Subcutaneous abdominal adipose tissue (tissue), 5 donors: Measurements from ENCODE around the gene ANTXRL.
"Not testable (repeated sequence)": the region's sequence is repeated elsewhere in the genome, so short reads cannot be mapped to it uniquely, and the experiment has no call there.

Experiments used
- H3K27ac ChIP-seq: one replicate; pipeline ENCODE4 v1.7.0; 2013; ENCODE audit warnings: low read depth, mild to moderate bottlenecking, inconsistent platforms, low read length, moderate library complexity
- H3K27me3 ChIP-seq, 5 donors: one replicate each; pipeline ENCODE4 v1.7.0; 2013; ENCODE audit warnings: low read length in 5 of 5, inconsistent platforms in 1 of 5; ENCODE audit not compliant: control insufficient read depth in 5 of 5, insufficient read depth in 4 of 5
- H3K36me3 ChIP-seq, 5 donors: one replicate each; pipeline ENCODE4 v1.7.0; 2013; ENCODE audit warnings: low read length in 5 of 5; ENCODE audit not compliant: control insufficient read depth in 5 of 5, insufficient read depth in 5 of 5
- H3K4me1 ChIP-seq, 5 donors: one replicate each; pipeline ENCODE4 v1.7.0; 2013; ENCODE audit warnings: low read length in 5 of 5, mild to moderate bottlenecking in 3 of 5, moderate library complexity in 1 of 5; ENCODE audit not compliant: control insufficient read depth in 5 of 5, insufficient read depth in 5 of 5
- H3K4me3 ChIP-seq, 5 donors: one replicate each; pipeline ENCODE4 v1.7.0; 2013; ENCODE audit warnings: low read length in 5 of 5, low read depth in 1 of 5
- H3K9ac ChIP-seq, 5 donors: one replicate each; pipeline ENCODE4 v1.7.0; 2013; ENCODE audit warnings: low read length in 5 of 5, mild to moderate bottlenecking in 4 of 5, moderate library complexity in 3 of 5
- H3K9me3 ChIP-seq, 5 donors: one replicate each; pipeline ENCODE4 v1.7.0; 2013; ENCODE audit warnings: low read length in 5 of 5; ENCODE audit not compliant: control insufficient read depth in 5 of 5
- donor health status: healthy.
- donor health status: healthy.
- donor health status: healthy.
- donor health status: healthy.
- donor health status: healthy.

ANTXRL gene

DNA sequence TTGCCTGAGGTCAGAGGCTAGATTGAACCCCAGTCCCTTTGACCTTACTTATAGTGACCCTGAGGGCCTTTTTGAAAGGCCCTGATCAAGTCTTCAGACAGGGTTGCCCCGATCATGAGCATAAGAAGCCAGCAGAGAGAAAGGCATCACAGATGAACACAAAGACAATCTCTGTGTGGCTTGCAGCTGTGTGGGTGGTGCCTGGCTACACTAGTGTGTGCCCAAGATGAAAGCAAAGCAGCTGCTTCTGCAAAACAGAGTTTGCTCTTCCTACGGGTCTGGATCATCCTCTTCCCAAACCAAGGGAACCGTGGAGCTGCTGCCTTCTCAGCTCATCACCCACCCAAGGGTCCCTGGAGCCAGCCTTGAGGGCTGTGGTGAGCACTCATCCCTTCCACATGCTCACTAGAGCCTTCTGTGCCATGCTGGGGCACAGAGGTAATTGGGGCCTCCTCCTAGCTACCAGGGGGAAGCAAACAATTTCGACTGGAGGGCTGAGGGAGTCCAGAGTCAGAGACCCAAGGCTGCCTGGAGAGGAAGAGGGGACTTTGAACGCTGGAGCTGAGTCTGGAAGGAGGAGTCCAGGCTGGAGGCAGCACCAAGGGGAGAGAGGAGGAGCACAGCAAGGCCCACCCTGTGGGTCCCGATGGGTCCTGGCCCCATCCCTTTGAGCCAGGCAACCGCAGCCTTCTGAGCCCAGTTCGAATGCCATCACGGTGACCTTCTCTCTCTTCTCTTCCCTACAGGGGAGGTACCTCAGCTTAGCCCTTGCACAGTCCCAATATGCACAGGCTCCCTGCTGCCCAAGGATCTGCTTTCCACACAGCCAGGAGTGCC, 42.3 kb downstream of the ANTXRL start:
- H3K36me3 ChIP-seq: no peaks in the 10 kb centered on the region
- no peak overlapping the region for H3K27ac ChIP-seq
- H3K9me3 ChIP-seq: no peaks in the 10 kb centered on the region
- H3K9ac ChIP-seq: no peak overlapping the region
- no peak overlapping the region for H3K4me3 ChIP-seq
- peaks cover 0 to 20% (median 6%) of the 10 kb centered on the region in 5 donors for H3K27me3 ChIP-seq
- no peaks in the 10 kb centered on the region for H3K4me1 ChIP-seq

DNA sequence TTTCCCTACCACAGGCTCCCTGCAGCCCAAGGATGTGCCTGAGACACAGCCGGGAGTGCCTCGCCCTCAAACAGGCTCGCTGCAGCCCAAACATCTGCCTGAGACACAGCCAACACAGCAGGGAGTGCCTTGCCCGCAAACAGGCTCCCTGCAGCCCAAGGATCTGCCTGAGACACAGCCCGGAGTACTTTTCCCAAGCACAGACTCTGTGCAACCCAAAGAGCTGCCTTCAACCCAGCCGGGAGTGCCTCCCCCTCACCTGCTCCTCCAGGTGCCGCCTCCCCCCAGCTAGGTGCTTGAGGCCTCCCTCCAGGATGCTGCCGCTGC, 42.9 kb downstream of the ANTXRL start:
- no peak overlapping the region for H3K4me3 ChIP-seq
- no peak overlapping the region for H3K9ac ChIP-seq
- H3K36me3 ChIP-seq: no peaks in the 10 kb centered on the region
- no peaks in the 10 kb centered on the region for H3K4me1 ChIP-seq
- H3K9me3 ChIP-seq: no peaks in the 10 kb centered on the region
- H3K27ac ChIP-seq: no peak overlapping the region
- H3K27me3 ChIP-seq: peaks cover 0 to 20% (median 6%) of the 10 kb centered on the region in 5 donors

- Histone ChIP-seq H3K36me3 (no peaks in the 10 kb centered on the region), H3K9ac (no peak overlapping the region), H3K4me3 (no peak overlapping the region), H3K4me1 (no peaks in the 10 kb centered on the region), H3K27me3 (peaks cover 0 to 20% (median 6%) of the 10 kb centered on the region in 5 donors), H3K27ac (no peak overlapping the region), H3K9me3 (no peaks in the 10 kb centered on the region)
Measured at GRCh38 chr10:46330894-46331293, 44.1 kb downstream of the ANTXRL start.

DNA sequence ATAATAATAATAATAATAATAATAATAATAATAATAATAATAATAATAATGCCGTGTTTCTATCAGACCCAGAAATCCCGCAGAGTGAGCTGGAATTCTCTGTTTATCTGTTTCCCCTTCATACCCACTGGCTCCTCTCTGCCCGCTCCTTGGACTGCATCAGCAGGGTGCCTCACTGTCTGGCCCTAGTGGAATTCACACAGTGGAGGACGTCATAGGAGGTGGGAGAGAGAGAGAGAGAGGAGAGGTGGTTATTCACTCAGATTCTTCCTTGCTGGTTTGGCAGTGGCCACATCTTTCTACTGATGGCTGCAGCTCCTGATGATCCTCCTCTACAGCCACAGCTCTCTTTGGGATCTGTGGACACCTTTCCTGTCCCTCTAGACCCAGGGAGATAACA, 78.7 kb downstream of the ANTXRL start:
- not testable (repeated sequence) for H3K9ac ChIP-seq, H3K27ac ChIP-seq, H3K27me3 ChIP-seq

DNA sequence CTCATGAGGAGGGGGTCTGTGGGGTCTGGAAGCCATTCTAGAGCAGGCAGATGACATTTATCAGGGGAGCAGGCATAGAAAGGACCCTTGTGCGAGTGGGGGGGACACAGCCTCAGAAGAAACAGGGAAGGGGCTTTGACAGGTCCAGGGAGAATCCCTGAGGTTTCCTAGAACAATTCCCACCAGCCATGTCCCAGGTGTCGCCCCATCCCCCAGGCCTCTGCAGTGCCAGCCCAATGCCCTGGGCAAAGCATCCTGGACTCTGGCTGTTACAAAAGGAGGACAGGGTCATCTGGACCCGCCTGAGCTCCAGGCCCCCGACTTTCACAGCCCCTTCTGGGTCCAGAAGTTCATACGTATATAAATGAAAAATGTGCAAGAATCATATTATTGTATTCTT, 80.4 kb downstream of the ANTXRL start:
- H3K4me1 ChIP-seq, H3K9ac ChIP-seq, H3K27ac ChIP-seq, H3K4me3 ChIP-seq, H3K36me3 ChIP-seq, H3K27me3 ChIP-seq, H3K9me3 ChIP-seq: not testable (repeated sequence)

More for the DNA sequence above, 78.7 kb downstream of the ANTXRL start:
- not testable (repeated sequence) for H3K9me3 ChIP-seq, H3K4me1 ChIP-seq, H3K36me3 ChIP-seq, H3K4me3 ChIP-seq

DNA sequence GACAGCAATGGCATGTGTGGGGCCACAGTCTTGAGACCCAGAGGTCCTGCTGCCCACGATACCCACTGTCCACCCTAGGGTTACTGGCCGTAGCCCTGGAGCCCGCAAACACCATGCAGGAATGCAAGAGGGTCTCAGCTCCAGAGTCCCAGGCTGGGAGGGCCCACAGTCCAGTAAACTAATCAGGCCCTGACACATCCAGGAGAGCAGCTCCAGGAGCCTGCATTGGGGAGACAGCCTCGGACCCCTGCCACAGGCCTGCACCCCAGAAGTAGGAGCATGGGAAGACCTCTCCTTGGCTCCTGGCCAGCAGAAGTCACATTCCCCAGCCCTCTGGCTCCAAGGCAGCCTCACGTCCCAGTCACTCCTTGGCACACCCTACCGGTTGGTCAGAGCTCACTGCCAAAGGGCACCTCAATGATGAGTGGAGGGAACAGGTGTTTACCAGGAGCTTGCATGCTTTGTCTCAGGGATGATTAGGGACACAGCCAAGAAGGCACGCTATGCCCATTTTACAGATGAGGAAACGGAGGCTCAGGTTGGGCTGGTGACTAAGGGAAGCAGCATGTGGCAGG, 81.0 kb downstream of the ANTXRL start:
- H3K27me3 ChIP-seq, H3K27ac ChIP-seq, H3K4me3 ChIP-seq, H3K4me1 ChIP-seq, H3K36me3 ChIP-seq, H3K9me3 ChIP-seq, H3K9ac ChIP-seq: not testable (repeated sequence)

DNA sequence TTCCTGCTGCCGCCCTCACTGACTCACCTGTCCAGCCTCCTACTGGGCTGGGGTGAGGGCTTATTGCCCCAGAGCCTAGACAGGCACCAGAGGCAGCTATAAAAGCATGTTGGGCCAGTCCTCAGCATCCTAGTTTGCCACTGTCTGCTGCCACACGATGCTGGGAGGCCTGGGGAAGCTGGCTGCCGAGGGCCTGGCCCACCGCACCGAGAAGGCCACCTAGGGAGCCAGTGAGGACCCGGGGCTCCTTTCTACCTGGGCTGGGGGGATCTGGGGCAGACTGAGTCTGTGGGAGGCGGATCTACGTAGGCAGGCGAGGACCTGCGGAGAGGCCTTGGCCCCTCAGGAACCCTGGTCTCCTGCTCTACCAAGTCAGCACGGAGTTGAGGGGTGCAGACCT, 82.2 kb downstream of the ANTXRL start:
- not testable (repeated sequence) for H3K27me3 ChIP-seq, H3K36me3 ChIP-seq, H3K4me1 ChIP-seq, H3K27ac ChIP-seq, H3K9ac ChIP-seq, H3K9me3 ChIP-seq, H3K4me3 ChIP-seq

- H3K9me3 ChIP-seq, H3K27ac ChIP-seq, H3K36me3 ChIP-seq, H3K4me1 ChIP-seq, H3K9ac ChIP-seq, H3K4me3 ChIP-seq, H3K27me3 ChIP-seq: not testable (repeated sequence)
Measured at GRCh38 chr10:46374410-46374809, 87.6 kb downstream of the ANTXRL start.

DNA sequence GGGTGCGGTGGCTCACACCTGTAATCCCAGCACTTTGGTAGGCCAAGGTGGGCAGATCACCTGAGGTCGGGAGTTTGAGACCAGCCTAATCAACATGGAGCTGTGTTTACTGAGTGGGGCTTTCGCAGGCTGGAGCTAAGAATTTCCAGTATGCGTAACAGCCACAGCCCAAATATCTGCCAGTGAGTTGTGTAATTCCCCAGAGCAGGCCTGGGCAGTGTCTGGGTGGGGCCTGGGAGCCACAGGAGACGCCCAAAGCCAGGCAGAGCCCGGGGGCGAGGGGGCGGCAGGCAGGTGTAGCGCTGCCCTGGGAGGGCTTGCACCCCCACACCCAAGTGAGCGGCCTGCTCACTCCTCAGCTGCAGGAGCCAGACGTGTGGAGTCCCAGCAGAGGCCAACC, 88.6 kb downstream of the ANTXRL start, which contains the start of gene ANXA8L1:
TSS of gene ANXA8L1 (plus strand) at position 371 of the 400 bp plus-strand sequence. CDS start 76 bp downstream, outside the sequence.
- not testable (repeated sequence) for H3K27ac ChIP-seq

DNA sequence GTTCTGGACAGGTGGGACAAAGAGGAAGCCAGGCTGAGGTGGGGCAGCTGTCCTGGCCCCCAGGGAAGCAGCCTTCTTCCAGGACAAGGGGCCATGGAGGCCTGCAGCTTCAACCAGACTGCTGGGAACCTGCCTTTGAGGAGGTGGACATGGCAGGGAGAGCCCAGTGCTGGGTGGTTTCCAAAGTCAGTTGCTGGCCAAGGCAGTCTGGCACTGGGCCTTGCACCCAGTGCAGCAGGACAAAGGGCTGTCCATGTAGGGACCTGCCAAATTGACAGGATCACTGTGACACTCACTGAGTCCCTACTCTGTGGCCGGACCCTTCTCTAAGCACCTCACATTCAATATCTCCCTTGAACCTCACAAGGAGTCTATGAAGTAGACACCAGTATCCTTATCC, 90.2 kb downstream of the ANTXRL start:
- H3K9me3 ChIP-seq, H3K9ac ChIP-seq, H3K27me3 ChIP-seq, H3K36me3 ChIP-seq, H3K4me3 ChIP-seq, H3K4me1 ChIP-seq, H3K27ac ChIP-seq: not testable (repeated sequence)

More for the DNA sequence above, 88.6 kb downstream of the ANTXRL start, which contains the start of gene ANXA8L1:
- not testable (repeated sequence) for H3K4me3 ChIP-seq, H3K36me3 ChIP-seq, H3K4me1 ChIP-seq, H3K27me3 ChIP-seq, H3K9ac ChIP-seq, H3K9me3 ChIP-seq
